H1 (cell line): ENCODE results near the gene PTPN2. TPM values are rescaled to one million over a fixed set of nuclear protein-coding genes. Genes with fewer than 3 reads are reported as not detected.
A peak's percentile ranks its signal among the peaks of the same experiment; 100 is the strongest.

Experiments
- CTCF ChIA-PET: fragments of 300-600 bp; sonication (Branson Sonifier 250); formaldehyde crosslinking; loops from one replicate; lab custom pipeline; 2021; ENCODE audit not compliant: partially characterized antibody; lab: Charles Lee
- POLR2A ChIA-PET: fragments of 300-600 bp; sonication (Branson Sonifier 250); formaldehyde crosslinking; loops from one replicate; lab custom pipeline; 2021; ENCODE audit warnings: inconsistent platforms; ENCODE audit not compliant: partially characterized antibody; lab: Charles Lee
- DNase-seq, 2 experiments: peaks; one replicate each; pipeline versions ENCODE4 v3.0.0 to v3.0.0-alpha.2; 2010 to 2022; ENCODE audit warnings: low spot score in 2 of 2, low read depth in 1 of 2, mixed read lengths in 1 of 2
- FAIRE-seq: peaks from 2 replicates; lab custom pipeline; 2011; peaks lifted over from hg19 to GRCh38; lab: Jason Lieb, UNC
- H2AFZ ChIP-seq: 2 replicates; pipeline ENCODE4 v1.8.1; 2012; ENCODE audit warnings: low read length, inconsistent platforms
- H2AK5ac ChIP-seq: 2 replicates; pipeline ENCODE4 v1.6.1; 2013; ENCODE audit warnings: low read depth, low read length
- H2BK120ac ChIP-seq: replicated peaks from 2 replicates; pipeline ENCODE3; 2013; ENCODE audit warnings: low read depth, low read length, inconsistent platforms
- H2BK12ac ChIP-seq: 2 replicates; pipeline ENCODE4 v1.6.1; 2013; ENCODE audit warnings: low read depth, low read length
- H2BK15ac ChIP-seq: 2 replicates; pipeline ENCODE4 v1.6.1; 2013; ENCODE audit warnings: low read length
- H2BK20ac ChIP-seq: 2 replicates; pipeline ENCODE4 v1.6.1; 2013; ENCODE audit warnings: low read length
- H2BK5ac ChIP-seq: 2 replicates; pipeline ENCODE4 v1.6.1; 2013; ENCODE audit warnings: low read depth, low read length
- H3K14ac ChIP-seq: 2 replicates; pipeline ENCODE4 v1.6.1; 2013; ENCODE audit warnings: inconsistent platforms; ENCODE audit not compliant: insufficient read length
- H3K18ac ChIP-seq: 2 replicates; pipeline ENCODE4 v1.6.1; 2013; ENCODE audit warnings: low read length; ENCODE audit errors: extremely low read depth
- H3K23ac ChIP-seq: 2 replicates; pipeline ENCODE4 v1.6.1; 2013; ENCODE audit warnings: inconsistent platforms; ENCODE audit not compliant: insufficient read length
- H3K23me2 ChIP-seq: 2 replicates; pipeline ENCODE4 v1.6.1; 2013; ENCODE audit warnings: low read depth, low read length
- H3K27ac ChIP-seq: 2 replicates; pipeline ENCODE4 v1.6.1; 2011; ENCODE audit warnings: low read depth, low read length, inconsistent platforms
- H3K27me3 ChIP-seq, 4 experiments: replicated peaks in 1 of 4; 1 replicate in 1 of 4; 2 replicates in 3 of 4; pipeline versions ENCODE4 v1.6.1 to v1.8.1; 2011 to 2013; ENCODE audit warnings: low read length in 3 of 4, mild to moderate bottlenecking in 3 of 4, inconsistent platforms in 2 of 4, mixed read lengths in 2 of 4, moderate library complexity in 1 of 4; ENCODE audit not compliant: control insufficient read depth in 3 of 4, insufficient read depth in 3 of 4; ENCODE audit errors: extremely low read depth in 1 of 4
- H3K36me3 ChIP-seq, 4 experiments: 2 replicates each; pipeline versions ENCODE4 v1.6.1 to v1.8.1; 2011 to 2013; ENCODE audit warnings: mild to moderate bottlenecking in 4 of 4, low read length in 3 of 4, moderate library complexity in 2 of 4, control low read depth in 1 of 4, inconsistent platforms in 1 of 4; ENCODE audit not compliant: insufficient read depth in 4 of 4, control insufficient read depth in 2 of 4
- H3K4ac ChIP-seq: replicated peaks from 2 replicates; pipeline ENCODE3; 2013; ENCODE audit warnings: low read length, low read depth, mixed read lengths, inconsistent platforms; ENCODE audit not compliant: insufficient read length
- H3K4me1 ChIP-seq, 4 experiments: replicated peaks in 1 of 4; 1 replicate in 1 of 4; 2 replicates in 3 of 4; pipeline versions ENCODE4 v1.6.1 to v1.8.1; 2011 to 2013; ENCODE audit warnings: low read length in 3 of 4, inconsistent platforms in 2 of 4, mixed read lengths in 1 of 4; ENCODE audit not compliant: insufficient read depth in 4 of 4, control insufficient read depth in 3 of 4
- H3K4me2 ChIP-seq, 2 experiments: 2 replicates each; pipeline versions ENCODE4 v1.6.1 to v1.8.1; 2011 to 2013; ENCODE audit warnings: low read depth in 2 of 2, low read length in 2 of 2, control low read depth in 1 of 2, inconsistent platforms in 1 of 2, mild to moderate bottlenecking in 1 of 2; ENCODE audit not compliant: insufficient read depth in 1 of 2
- H3K4me3 ChIP-seq, 4 experiments: fragments of 200-600, 300-600 bp in 1 of 4; sonication (generic), shearing (Covaris generic), sonication (Bioruptor Twin) in 1 of 4; 2 replicates each; pipeline versions ENCODE4 v1.5.1 to v1.8.1; 2011 to 2016; ENCODE audit warnings: low read length in 4 of 4, low read depth in 3 of 4, control low read depth in 2 of 4, inconsistent platforms in 2 of 4, mild to moderate bottlenecking in 2 of 4, mixed read lengths in 1 of 4, moderate library complexity in 1 of 4; ENCODE audit not compliant: insufficient read depth in 2 of 4; ENCODE audit errors: extremely low read depth in 1 of 4
- H3K56ac ChIP-seq: replicated peaks from 2 replicates; pipeline ENCODE3; 2013; ENCODE audit warnings: low read depth, mild to moderate bottlenecking, mixed read lengths, low read length, inconsistent platforms; ENCODE audit not compliant: insufficient read length
- H3K79me1 ChIP-seq: 2 replicates; pipeline ENCODE4 v1.6.1; 2013; ENCODE audit warnings: low read depth, low read length, control low read depth
- H3K79me2 ChIP-seq, 2 experiments: 2 replicates each; pipeline versions ENCODE4 v1.6.1 to v1.8.1; 2012 to 2013; ENCODE audit warnings: low read length in 2 of 2, mild to moderate bottlenecking in 2 of 2, inconsistent platforms in 1 of 2; ENCODE audit not compliant: insufficient read depth in 2 of 2, control insufficient read depth in 1 of 2
- H3K9ac ChIP-seq, 4 experiments: replicated peaks in 1 of 4; 1 replicate in 1 of 4; 2 replicates in 3 of 4; pipeline versions ENCODE4 v1.6.1 to v1.8.1; 2011 to 2013; ENCODE audit warnings: low read depth in 3 of 4, low read length in 3 of 4, control low read depth in 2 of 4, mild to moderate bottlenecking in 2 of 4, moderate library complexity in 2 of 4, inconsistent platforms in 1 of 4; ENCODE audit errors: extremely low read depth in 1 of 4
- H3K9me3 ChIP-seq, 2 experiments: 2 replicates each; pipeline versions ENCODE4 v1.6.1 to v1.8.1; 2012 to 2013; ENCODE audit warnings: mild to moderate bottlenecking in 2 of 2, moderate library complexity in 2 of 2, control low read depth in 1 of 2, inconsistent platforms in 1 of 2, low read depth in 1 of 2, low read length in 1 of 2, mixed read lengths in 1 of 2; ENCODE audit not compliant: insufficient read depth in 2 of 2
- H4K20me1 ChIP-seq, 2 experiments: replicated peaks in 1 of 2; 2 replicates each; pipeline versions ENCODE3 to v1.8.1; 2011 to 2013; ENCODE audit warnings: inconsistent platforms in 2 of 2, low read length in 2 of 2, mild to moderate bottlenecking in 1 of 2; ENCODE audit not compliant: insufficient read depth in 2 of 2, control insufficient read depth in 1 of 2
- H4K5ac ChIP-seq: 2 replicates; pipeline ENCODE4 v1.6.1; 2013; ENCODE audit warnings: low read length, low read depth, mixed read lengths, inconsistent platforms; ENCODE audit not compliant: insufficient read length
- H4K8ac ChIP-seq: 2 replicates; pipeline ENCODE4 v1.8.0; 2013; ENCODE audit warnings: mild to moderate bottlenecking, moderate library complexity, low read length, inconsistent platforms; ENCODE audit not compliant: insufficient read depth; ENCODE audit errors: extremely low read depth
- H4K91ac ChIP-seq: replicated peaks from 2 replicates; pipeline ENCODE3; 2013; ENCODE audit warnings: low read length, mixed read lengths, inconsistent platforms; ENCODE audit not compliant: insufficient read length
- CHD1 ChIP-seq: IDR thresholded peaks from 2 replicates; pipeline ENCODE4 v1.6.1; 2012; ENCODE audit warnings: low read depth, low read length, improper control_type of control experiment
- MAFK ChIP-seq: IDR thresholded peaks from 2 replicates; pipeline ENCODE4 v1.6.1; 2012; ENCODE audit warnings: low read depth, mild to moderate bottlenecking, improper control_type of control experiment, low read length
- RAD21 ChIP-seq, 2 experiments: IDR thresholded peaks in 1 of 2; conservative IDR thresholded peaks in 1 of 2; 2 replicates each; pipeline ENCODE4 v1.6.1; 2011; ENCODE audit warnings: low read depth in 2 of 2, low read length in 2 of 2, improper control_type of control experiment in 1 of 2, inconsistent platforms in 1 of 2, mild to moderate bottlenecking in 1 of 2, moderate library complexity in 1 of 2
- WGBS, 2 experiments: shearing (Covaris generic) in 1 of 2; methylation state at CpG; one replicate each; pipeline versions ENCODE4 v1.1.6 to v1.1.7; 2013 to 2015; ENCODE audit warnings: low lambda C conversion rate in 2 of 2, mixed read lengths in 2 of 2, inconsistent platforms in 1 of 2, low coverage in 1 of 2, missing lambda C conversion rate in 1 of 2; ENCODE audit not compliant: insufficient replicate concordance in 2 of 2, insufficient coverage in 1 of 2, insufficient read length in 1 of 2; ENCODE audit errors: extremely low coverage in 1 of 2, missing lambda C conversion rate in 1 of 2; 5-methylcytosine and 5-hydroxymethylcytosine counted together
- polyA plus RNA-seq, 7 experiments: library from polyadenylated mRNA; depleted of rRNA in 3 of 7; stranded (reverse) in 5 of 7; unstranded in 2 of 7; fragments of >200 nt in 5 of 7; fragments of 200-250 nt in 2 of 7; gene quantifications; 1 replicate in 5 of 7; 2 replicates in 1 of 7; 4 replicates in 1 of 7; pipeline versions ENCODE4 v1.2.1 to v1.2.3, GENCODE V29; 2011 to 2013; ENCODE audit warnings: missing spikeins in 2 of 7, mixed read lengths in 2 of 7
- total RNA-seq: library from RNA; stranded (reverse); fragmentation: NEBNext Ultra II Directional; extraction: Animal tissue kit (Norgen Biotek cat#: 25700); gene quantifications from 2 replicates; pipeline ENCODE4 v1.2.1, GENCODE V29; 2021
- TF ChIP-seq, protein P1 (sequence below), 3 experiments: IDR thresholded peaks; 1 replicate in 2 of 3; 2 replicates in 1 of 3; pipeline versions ENCODE4 v1.5.1 to v1.6.1; 2011; ENCODE audit warnings: low read length in 3 of 3, mild to moderate bottlenecking in 3 of 3, inconsistent platforms in 2 of 3, low read depth in 1 of 3, moderate library complexity in 1 of 3; ENCODE audit not compliant: insufficient read depth in 1 of 3; ENCODE audit errors: control extremely low read depth in 1 of 3

The PTPN2 gene
- total and polyA plus RNA-seq, 2 of the 8 experiments (the other 6 are each of a cell fraction or from before 2014, with no cell fraction given) = 16.4 to 54.0 TPM

DNA sequence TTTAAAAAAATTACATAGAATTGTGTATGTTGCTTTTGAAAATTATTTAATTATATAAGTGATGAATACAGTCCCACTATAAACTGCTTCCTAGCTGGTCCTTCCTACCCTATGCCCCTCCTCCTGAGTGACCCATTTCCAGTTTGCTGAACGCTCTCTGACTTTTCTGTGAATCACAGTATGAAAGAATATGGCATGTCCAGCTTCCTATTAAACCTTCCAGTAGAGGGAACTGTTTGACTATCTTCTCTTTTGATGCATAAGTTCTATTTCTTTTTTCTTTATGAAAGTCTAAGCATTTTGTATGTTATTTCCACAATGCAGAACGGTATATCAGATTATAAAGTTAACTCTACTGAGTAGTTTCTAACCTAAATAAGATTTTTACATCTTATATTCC, 139.9 kb downstream of the PTPN2 start:
- ChIA-PET POLR2A (interaction anchor here (1.3 kb wide), 1 partner anchor 40 kb away, joined by 3 read pairs; no protein-coding TSS in a partner anchor), CTCF (interaction anchor here (0.6 to 2.7 kb wide), 10 partner anchors 9 to 190 kb away, joined by 3 to 14 read pairs (median 4); no protein-coding TSS in a partner anchor)
- Histone ChIP-seq H3K23ac (no peak overlapping the region), H2AFZ (no peak overlapping the region), H3K4ac (no peak overlapping the region), H4K20me1 (no peaks in the 10 kb centered on the region), H3K56ac (no peak overlapping the region), H3K4me2 (no peak overlapping the region), H3K79me1 (no peaks in the 10 kb centered on the region), H3K4me1 (no peaks in the 10 kb centered on the region; a peak in 1 of 7 replicates), H4K5ac (no peak overlapping the region), H3K14ac (no peak overlapping the region), H3K9me3 (no peaks in the 10 kb centered on the region), H3K23me2 (no peaks in the 10 kb centered on the region), H2BK12ac (no peak overlapping the region), H2AK5ac (no peak overlapping the region)
- FAIRE-seq = no peak
- TF ChIP-seq CHD1 (no peak), RAD21 (IDR thresholded peaks at IDR 0.05 in 1 of 2, conservative IDR thresholded peaks at IDR 0.05 in 1 of 2; ENCODE audit: low read depth in 2 of 2, low read length in 2 of 2) (peak; percentile 43 to 49), MAFK (no peak)
- TF ChIP-seq, protein P1, sequence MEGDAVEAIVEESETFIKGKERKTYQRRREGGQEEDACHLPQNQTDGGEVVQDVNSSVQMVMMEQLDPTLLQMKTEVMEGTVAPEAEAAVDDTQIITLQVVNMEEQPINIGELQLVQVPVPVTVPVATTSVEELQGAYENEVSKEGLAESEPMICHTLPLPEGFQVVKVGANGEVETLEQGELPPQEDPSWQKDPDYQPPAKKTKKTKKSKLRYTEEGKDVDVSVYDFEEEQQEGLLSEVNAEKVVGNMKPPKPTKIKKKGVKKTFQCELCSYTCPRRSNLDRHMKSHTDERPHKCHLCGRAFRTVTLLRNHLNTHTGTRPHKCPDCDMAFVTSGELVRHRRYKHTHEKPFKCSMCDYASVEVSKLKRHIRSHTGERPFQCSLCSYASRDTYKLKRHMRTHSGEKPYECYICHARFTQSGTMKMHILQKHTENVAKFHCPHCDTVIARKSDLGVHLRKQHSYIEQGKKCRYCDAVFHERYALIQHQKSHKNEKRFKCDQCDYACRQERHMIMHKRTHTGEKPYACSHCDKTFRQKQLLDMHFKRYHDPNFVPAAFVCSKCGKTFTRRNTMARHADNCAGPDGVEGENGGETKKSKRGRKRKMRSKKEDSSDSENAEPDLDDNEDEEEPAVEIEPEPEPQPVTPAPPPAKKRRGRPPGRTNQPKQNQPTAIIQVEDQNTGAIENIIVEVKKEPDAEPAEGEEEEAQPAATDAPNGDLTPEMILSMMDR (IDR thresholded peaks at IDR 0.05; ENCODE audit: control extremely low read depth in 1 of 3, insufficient read depth in 1 of 3, low read depth in 1 of 3, low read length in 3 of 3) = peak in 1 of 3 experiments; percentile 20; a peak in 2 of 4 replicates
- TF ChIP-seq, all 59 proteins: peak for 2
- Histone ChIP-seq H4K8ac (no peak overlapping the region), H3K18ac (no peak overlapping the region), H3K27ac (no peak overlapping the region), H2BK5ac (no peak overlapping the region), H3K27me3 (no peaks in the 10 kb centered on the region), H2BK15ac (no peak overlapping the region), H3K9ac (no peak overlapping the region), H3K79me2 (no peaks in the 10 kb centered on the region), H2BK20ac (no peak overlapping the region), H3K36me3 (no peaks in the 10 kb centered on the region), H2BK120ac (no peak overlapping the region), H4K91ac (no peak overlapping the region), H3K4me3 (no peak overlapping the region)
- 0% methylated on average over 2 of the region's 2 CpGs; no CpG with 5 or more reads in 1 of the 2 experiments for WGBS, 2 experiments
- DNase-seq = no peak
